Neuronal stem cell (in vitro differentiated cells): Measurements from ENCODE around the gene GRIK4.

Source experiments
- DNase-seq: peaks from one replicate; pipeline ENCODE4 v3.0.0-alpha.2; 2013; ENCODE audit warnings: low spot score
- H2AFZ ChIP-seq: one replicate; pipeline ENCODE4 v1.6.1; 2013; ENCODE audit warnings: mild to moderate bottlenecking, low read length, inconsistent platforms
- H2AK5ac ChIP-seq: 2 replicates; pipeline ENCODE4 v1.6.1; 2013; ENCODE audit warnings: low read depth, mild to moderate bottlenecking, inconsistent platforms, low read length, moderate library complexity, mixed read lengths
- H2BK120ac ChIP-seq: 2 replicates; pipeline ENCODE4 v1.6.1; 2013; ENCODE audit warnings: low read depth, mild to moderate bottlenecking, inconsistent platforms, low read length, moderate library complexity, mixed read lengths
- H2BK12ac ChIP-seq: one replicate; pipeline ENCODE4 v1.6.1; 2013; ENCODE audit warnings: low read length, inconsistent platforms
- H2BK15ac ChIP-seq: 2 replicates; pipeline ENCODE4 v1.6.1; 2013; ENCODE audit warnings: mild to moderate bottlenecking, low read length, inconsistent platforms, mixed read lengths
- H2BK5ac ChIP-seq: one replicate; pipeline ENCODE4 v1.6.1; 2013; ENCODE audit warnings: inconsistent platforms, mild to moderate bottlenecking, low read length, moderate library complexity
- H3K14ac ChIP-seq: one replicate; pipeline ENCODE4 v1.6.1; 2013; ENCODE audit warnings: low read length, inconsistent platforms
- H3K18ac ChIP-seq: 2 replicates; pipeline ENCODE4 v1.6.1; 2013; ENCODE audit warnings: low read length, inconsistent platforms
- H3K23ac ChIP-seq: 2 replicates; pipeline ENCODE4 v1.6.1; 2013; ENCODE audit warnings: low read depth, mild to moderate bottlenecking, mixed read lengths, low read length, inconsistent platforms; ENCODE audit not compliant: poor library complexity
- H3K27ac ChIP-seq: replicated peaks from 3 replicates; pipeline ENCODE4 v1.5.1; 2013; ENCODE audit warnings: low read length, inconsistent platforms
- H3K27me3 ChIP-seq, 3 experiments: 2 replicates each; pipeline ENCODE4 v1.6.1; 2013; ENCODE audit warnings: low read length in 3 of 3, mild to moderate bottlenecking in 2 of 3, inconsistent platforms in 1 of 3, low read depth in 1 of 3, mixed read lengths in 1 of 3, moderate library complexity in 1 of 3; ENCODE audit not compliant: control insufficient read depth in 3 of 3, insufficient read depth in 3 of 3
- H3K36me3 ChIP-seq, 2 donors: replicated peaks in 1 of 2; 2 replicates each; pipeline ENCODE4 v1.6.1; 2013; ENCODE audit warnings: low read length in 2 of 2; ENCODE audit not compliant: control insufficient read depth in 2 of 2, insufficient read depth in 2 of 2
- H3K4ac ChIP-seq: 2 replicates; pipeline ENCODE4 v1.6.1; 2013; ENCODE audit warnings: inconsistent platforms, mild to moderate bottlenecking, low read length, moderate library complexity
- H3K4me1 ChIP-seq, 2 donors: 1 replicate in 1 of 2; 2 replicates in 1 of 2; pipeline ENCODE4 v1.6.1; 2013; ENCODE audit warnings: low read length in 2 of 2, low read depth in 1 of 2; ENCODE audit not compliant: control insufficient read depth in 2 of 2, insufficient read depth in 1 of 2
- H3K4me2 ChIP-seq: one replicate; pipeline ENCODE4 v1.6.1; 2013; ENCODE audit warnings: mild to moderate bottlenecking, low read length, inconsistent platforms; ENCODE audit not compliant: insufficient read depth, poor library complexity, severe bottlenecking
- H3K4me3 ChIP-seq, 2 donors: 2 replicates each; pipeline ENCODE4 v1.5.1; 2013; ENCODE audit warnings: low read length in 2 of 2, mild to moderate bottlenecking in 2 of 2, inconsistent platforms in 1 of 2, moderate library complexity in 1 of 2
- H3K79me1 ChIP-seq: one replicate; pipeline ENCODE4 v1.6.1; 2013; ENCODE audit warnings: low read depth, mild to moderate bottlenecking, inconsistent platforms, low read length, moderate library complexity
- H3K9ac ChIP-seq: one replicate; pipeline ENCODE4 v1.6.1; 2013; ENCODE audit warnings: mild to moderate bottlenecking, low read depth, low read length, inconsistent platforms; ENCODE audit not compliant: poor library complexity
- H3K9me3 ChIP-seq, 2 donors: replicated peaks in 1 of 2; 2 replicates each; pipeline versions ENCODE3 to v1.6.1; 2013; ENCODE audit warnings: low read length in 2 of 2, mild to moderate bottlenecking in 2 of 2, inconsistent platforms in 1 of 2, low read depth in 1 of 2, mixed read lengths in 1 of 2, moderate library complexity in 1 of 2; ENCODE audit not compliant: control insufficient read depth in 2 of 2, insufficient read depth in 1 of 2
- H4K8ac ChIP-seq: one replicate; pipeline ENCODE4 v1.6.1; 2013; ENCODE audit warnings: low read depth, mild to moderate bottlenecking, inconsistent platforms, low read length, moderate library complexity
- H4K91ac ChIP-seq: one replicate; pipeline ENCODE4 v1.6.1; 2013; ENCODE audit warnings: low read length, low read depth, mild to moderate bottlenecking, inconsistent platforms; ENCODE audit not compliant: poor library complexity
- WGBS, 2 donors: extraction: QIAGEN DNeasy Blood & Tissue Kit; methylation state at CpG; one replicate each; pipeline ENCODE4 v1.1.7; 2013; ENCODE audit warnings: missing lambda C conversion rate in 2 of 2, mixed read lengths in 1 of 2; ENCODE audit not compliant: insufficient read length in 2 of 2, insufficient replicate concordance in 1 of 2; ENCODE audit errors: extremely low coverage in 2 of 2; 5-methylcytosine and 5-hydroxymethylcytosine counted together

Gene GRIK4

DNA sequence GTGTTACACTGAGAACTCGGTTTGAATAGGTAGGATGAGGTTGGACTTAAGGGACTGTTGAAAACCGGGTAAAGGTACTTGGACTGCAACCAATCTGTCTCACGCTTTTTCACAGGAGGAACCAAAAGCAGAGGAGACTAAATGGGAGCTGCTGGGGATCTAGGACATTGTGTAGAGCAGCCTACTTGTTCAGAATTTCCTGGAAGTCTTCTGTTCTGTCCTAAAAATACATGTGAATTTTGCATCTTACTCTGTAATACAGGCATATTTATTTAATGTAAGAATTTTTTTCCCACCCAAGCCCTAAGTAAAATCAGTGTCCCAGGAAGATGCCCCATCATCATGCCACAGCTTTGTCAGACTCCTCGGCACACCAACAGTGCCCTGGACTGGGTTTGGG is 460.3 kb downstream of the GRIK4 start:
- no peak overlapping the region for H3K23ac ChIP-seq
- H3K4me2 ChIP-seq, result no peak overlapping the region
- no peak overlapping the region for H2BK5ac ChIP-seq
- H3K4me1 ChIP-seq, result no peaks in the 10 kb centered on the region
- no peak overlapping the region for H2AK5ac ChIP-seq
- no peak overlapping the region for H3K14ac ChIP-seq
- H3K79me1 ChIP-seq, result no peaks in the 10 kb centered on the region
- no peak overlapping the region for H3K4me3 ChIP-seq
- no peaks in the 10 kb centered on the region for H3K27me3 ChIP-seq
- DNase-seq, result no peak
- H3K27ac ChIP-seq, result no peak overlapping the region
- H2AFZ ChIP-seq, result no peak overlapping the region
- no peak overlapping the region for H2BK120ac ChIP-seq
- H3K9me3 ChIP-seq, result no peaks in the 10 kb centered on the region
- H2BK15ac ChIP-seq, result no peak overlapping the region
- H3K18ac ChIP-seq, result no peak overlapping the region
- no CpG with 5 or more reads among the region's 4 CpGs for WGBS, 2 donors
- H3K4ac ChIP-seq, result no peak overlapping the region
- H4K8ac ChIP-seq, result no peak overlapping the region
- no peak overlapping the region for H2BK12ac ChIP-seq
- no peak overlapping the region for H3K9ac ChIP-seq
- H3K36me3 ChIP-seq, result no peaks in the 10 kb centered on the region
- H4K91ac ChIP-seq, result no peak overlapping the region

DNA sequence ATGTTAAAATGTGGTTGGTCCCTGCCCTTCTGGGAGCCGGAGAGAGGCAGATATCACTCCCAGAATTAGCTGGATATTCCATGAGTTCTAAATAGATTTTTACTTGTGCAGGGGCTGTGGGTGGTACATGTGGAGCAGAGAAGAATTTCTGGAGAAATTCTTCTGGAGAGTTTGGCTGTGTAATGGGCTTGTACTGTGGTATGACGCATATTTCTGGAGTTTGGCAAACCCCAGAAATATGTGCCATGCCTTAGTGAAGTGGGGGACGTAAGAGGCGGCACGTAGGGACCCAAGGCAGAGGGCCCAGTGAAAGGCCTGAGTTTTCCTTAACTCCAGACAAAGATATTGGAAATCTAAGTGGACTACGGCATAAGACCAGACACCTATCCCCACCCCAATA is 461.1 kb downstream of the GRIK4 start:
- no peak overlapping the region for H2AK5ac ChIP-seq
- H3K4ac ChIP-seq, result no peak overlapping the region
- no peak overlapping the region for H3K23ac ChIP-seq
- no peak overlapping the region for H3K18ac ChIP-seq
- H3K14ac ChIP-seq, result no peak overlapping the region
- no peaks in the 10 kb centered on the region for H3K27me3 ChIP-seq
- H3K27ac ChIP-seq, result no peak overlapping the region
- no peak overlapping the region for H4K91ac ChIP-seq
- H3K4me1 ChIP-seq, result no peaks in the 10 kb centered on the region
- H3K79me1 ChIP-seq, result no peaks in the 10 kb centered on the region
- no peaks in the 10 kb centered on the region for H3K9me3 ChIP-seq
- no peak overlapping the region for H2AFZ ChIP-seq
- H3K9ac ChIP-seq, result no peak overlapping the region
- H2BK15ac ChIP-seq, result no peak overlapping the region
- no peaks in the 10 kb centered on the region for H3K36me3 ChIP-seq
- no peak for DNase-seq
- no peak overlapping the region for H3K4me2 ChIP-seq
- no peak overlapping the region for H3K4me3 ChIP-seq
- no CpG with 5 or more reads among the region's 6 CpGs for WGBS, 2 donors
- no peak overlapping the region for H2BK5ac ChIP-seq
- H2BK12ac ChIP-seq, result no peak overlapping the region
- H2BK120ac ChIP-seq, result no peak overlapping the region
- no peak overlapping the region for H4K8ac ChIP-seq

DNA sequence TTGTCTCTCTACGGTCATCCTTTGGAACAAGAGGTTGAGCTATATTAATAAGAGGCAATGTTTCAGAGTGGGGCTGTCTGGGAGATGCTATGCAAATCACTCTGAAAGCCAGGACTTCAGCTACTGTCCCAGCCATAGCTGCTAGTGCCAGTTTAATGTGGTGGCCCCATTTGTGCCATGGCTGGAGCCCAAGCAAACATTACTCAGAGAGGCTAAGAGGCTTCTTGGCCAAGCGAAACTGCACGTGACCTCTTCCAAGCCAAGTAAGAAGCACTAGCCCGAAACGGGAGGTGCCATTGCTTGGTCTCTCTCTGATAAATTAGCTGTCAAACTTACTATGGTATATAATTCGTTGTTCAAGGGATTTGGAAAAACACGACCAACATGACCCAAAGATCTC is 462.0 kb downstream of the GRIK4 start:
- H3K9ac ChIP-seq, result peak overlapping the region; percentile 17
- no peak overlapping the region for H3K18ac ChIP-seq
- no peak overlapping the region for H3K14ac ChIP-seq
- H2AK5ac ChIP-seq, result no peak overlapping the region
- H3K79me1 ChIP-seq, result no peaks in the 10 kb centered on the region
- no peak overlapping the region for H3K4ac ChIP-seq
- H2BK5ac ChIP-seq, result no peak overlapping the region
- H2BK120ac ChIP-seq, result no peak overlapping the region
- no peaks in the 10 kb centered on the region for H3K36me3 ChIP-seq
- no peaks in the 10 kb centered on the region for H3K27me3 ChIP-seq
- H2BK15ac ChIP-seq, result no peak overlapping the region
- DNase-seq, result no peak
- no peaks in the 10 kb centered on the region for H3K4me1 ChIP-seq
- no peak overlapping the region for H3K23ac ChIP-seq
- no peak overlapping the region for H2AFZ ChIP-seq
- no peaks in the 10 kb centered on the region for H3K9me3 ChIP-seq
- H2BK12ac ChIP-seq, result no peak overlapping the region
- WGBS, 2 donors, result no CpG with 5 or more reads among the region's 7 CpGs
- H3K4me3 ChIP-seq, result no peak overlapping the region
- no peak overlapping the region for H4K91ac ChIP-seq
- H3K4me2 ChIP-seq, result no peak overlapping the region
- H4K8ac ChIP-seq, result no peak overlapping the region
- H3K27ac ChIP-seq, result no peak overlapping the region

DNA sequence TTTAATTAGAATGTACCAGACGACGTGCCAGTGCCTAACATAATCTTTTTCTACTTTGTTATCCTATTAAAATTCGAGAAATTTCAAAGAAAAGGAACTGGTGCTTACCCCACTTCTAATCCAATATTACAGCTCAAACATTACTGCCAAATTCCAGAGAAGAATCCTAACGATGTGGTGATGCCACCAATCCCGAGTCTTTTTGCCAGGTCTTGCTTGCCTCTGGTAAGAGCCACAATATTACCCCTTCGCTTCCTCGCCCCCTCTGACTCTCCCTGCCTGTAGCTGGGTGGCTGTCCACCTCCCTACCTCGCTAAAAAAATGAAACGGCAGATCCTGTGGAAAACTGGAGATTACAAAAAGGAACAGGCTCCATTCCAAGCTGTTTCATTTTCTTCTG is 462.9 kb downstream of the GRIK4 start:
- no peaks in the 10 kb centered on the region for H3K27me3 ChIP-seq
- no peak overlapping the region for H4K8ac ChIP-seq
- H4K91ac ChIP-seq, result no peak overlapping the region
- no peak overlapping the region for H3K14ac ChIP-seq
- no peaks in the 10 kb centered on the region for H3K4me1 ChIP-seq
- H3K79me1 ChIP-seq, result no peaks in the 10 kb centered on the region
- no peak overlapping the region for H2AFZ ChIP-seq
- H3K4me2 ChIP-seq, result no peak overlapping the region
- WGBS, 2 donors, result no CpG with 5 or more reads among the region's 9 CpGs
- H2BK15ac ChIP-seq, result no peak overlapping the region
- no peak overlapping the region for H2BK5ac ChIP-seq
- H3K36me3 ChIP-seq, result no peaks in the 10 kb centered on the region
- H3K9me3 ChIP-seq, result no peaks in the 10 kb centered on the region
- no peak overlapping the region for H3K9ac ChIP-seq
- no peak overlapping the region for H3K4ac ChIP-seq
- H2AK5ac ChIP-seq, result no peak overlapping the region
- H3K4me3 ChIP-seq, result no peak overlapping the region
- H2BK120ac ChIP-seq, result no peak overlapping the region
- no peak overlapping the region for H2BK12ac ChIP-seq
- no peak overlapping the region for H3K23ac ChIP-seq
- H3K27ac ChIP-seq, result no peak overlapping the region
- H3K18ac ChIP-seq, result no peak overlapping the region
- DNase-seq, result no peak
